Inferior parietal cortex (tissue), 1 donor: ENCODE measurements around the gene PLIN1.

Experiments
- DNase-seq: peaks from one replicate; pipeline ENCODE4 v3.0.0-alpha.2; 2016; ENCODE audit errors: extremely low spot score

Gene PLIN1

DNA sequence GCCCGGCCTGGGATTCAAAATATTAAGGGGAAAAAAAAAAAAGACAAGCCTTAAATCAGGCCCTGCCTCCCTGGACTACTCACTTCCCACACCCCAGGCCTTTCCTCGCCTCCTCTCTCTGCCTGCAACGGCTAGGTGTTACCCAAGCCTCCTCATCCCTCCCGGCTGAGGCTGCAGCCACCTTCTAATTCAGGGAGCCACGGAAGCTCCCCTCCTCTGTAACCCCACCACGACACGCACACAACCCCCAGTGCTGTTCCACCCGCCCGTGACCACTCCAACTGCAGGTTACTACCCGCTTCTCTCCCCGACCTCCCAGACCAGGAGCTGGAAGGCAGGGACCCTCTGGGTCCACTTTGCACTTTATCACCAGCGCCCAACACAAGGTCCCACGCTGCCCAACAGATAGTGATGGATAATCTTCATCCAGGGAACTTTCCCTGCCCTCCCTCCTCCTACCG, 24.8 kb downstream of the PLIN1 start:
- DNase-seq = no peak

DNA sequence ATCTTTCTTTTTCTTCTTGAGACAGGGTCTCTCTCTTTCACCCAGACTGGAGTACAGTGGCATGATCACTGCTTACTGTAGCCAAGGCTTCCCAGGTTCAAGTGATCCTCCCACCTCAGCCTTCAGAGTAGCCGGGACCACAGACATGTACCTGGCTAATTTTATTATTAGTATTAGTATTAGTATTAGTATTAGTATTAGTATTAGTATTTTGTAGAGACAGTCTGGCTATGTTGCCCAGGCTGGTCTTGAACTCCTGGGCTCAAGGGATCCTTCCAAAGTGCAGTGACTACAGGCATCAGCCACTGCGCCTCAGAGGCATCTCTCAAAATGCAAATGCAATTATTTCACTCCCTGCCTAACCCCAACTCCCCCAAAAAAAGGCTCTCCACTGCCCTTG, 25.6 kb downstream of the PLIN1 start:
- no peak for DNase-seq

DNA sequence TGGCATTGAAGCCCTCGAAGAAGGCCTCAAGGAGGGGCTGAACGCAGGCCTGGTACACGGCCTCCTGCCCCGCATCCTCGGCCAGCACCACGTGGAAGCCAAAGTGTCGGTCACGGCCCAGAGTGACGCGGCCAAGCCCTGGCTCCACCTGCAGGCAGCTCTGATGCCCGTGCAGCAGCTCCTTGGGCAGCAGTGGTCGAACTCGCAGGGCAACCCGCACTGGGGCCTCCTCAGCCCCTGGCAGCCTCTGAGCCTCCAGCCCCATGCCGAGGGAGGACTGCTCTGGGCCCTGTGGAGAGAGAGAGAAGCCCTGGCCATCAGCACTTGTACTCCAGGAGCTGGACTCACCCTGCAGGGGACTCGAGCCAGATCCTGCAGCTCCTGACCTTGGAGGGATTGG, 26.5 kb downstream of the PLIN1 start:
- DNase-seq = no peak

DNA sequence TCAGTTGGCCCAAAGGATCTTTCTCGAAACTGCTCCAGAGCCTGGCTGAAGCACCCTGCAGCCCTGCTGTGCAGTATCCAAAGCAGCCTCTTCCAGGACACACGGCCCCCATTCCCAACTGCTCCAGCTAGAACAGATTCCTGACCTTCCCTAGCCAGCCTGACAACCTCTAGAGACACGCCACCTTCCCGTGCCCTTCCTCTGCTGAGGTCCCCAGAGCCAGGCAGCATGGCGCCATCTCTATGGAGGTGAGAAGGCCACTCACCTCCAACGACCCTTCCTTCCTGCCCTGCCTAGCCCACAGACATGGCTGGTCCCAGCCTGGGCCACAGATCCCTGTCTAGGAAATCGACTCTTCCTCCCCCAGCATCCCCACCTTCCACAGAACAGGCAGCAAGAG, 27.0 kb downstream of the PLIN1 start:
- DNase-seq = no peak

DNA sequence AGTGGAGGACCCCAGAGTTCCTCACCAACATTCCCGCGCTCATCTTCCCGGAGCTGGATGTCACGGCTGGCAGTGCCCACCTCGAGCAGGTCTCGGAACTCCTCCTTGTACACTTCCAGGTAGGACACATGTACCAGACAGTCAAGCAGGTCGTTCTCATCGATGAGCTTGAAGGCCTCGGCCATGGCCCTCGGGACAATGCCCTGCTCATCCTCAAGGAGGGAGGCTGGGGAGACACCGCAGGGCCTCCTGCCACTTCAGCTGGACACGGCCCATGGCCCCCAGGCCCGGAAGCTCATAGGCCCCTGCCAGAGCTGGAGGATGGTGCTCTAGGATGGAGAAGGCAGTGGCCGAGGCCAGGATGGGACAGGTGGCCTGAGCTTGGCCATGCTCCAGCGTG, 29.5 kb downstream of the PLIN1 start:
- no peak for DNase-seq

DNA sequence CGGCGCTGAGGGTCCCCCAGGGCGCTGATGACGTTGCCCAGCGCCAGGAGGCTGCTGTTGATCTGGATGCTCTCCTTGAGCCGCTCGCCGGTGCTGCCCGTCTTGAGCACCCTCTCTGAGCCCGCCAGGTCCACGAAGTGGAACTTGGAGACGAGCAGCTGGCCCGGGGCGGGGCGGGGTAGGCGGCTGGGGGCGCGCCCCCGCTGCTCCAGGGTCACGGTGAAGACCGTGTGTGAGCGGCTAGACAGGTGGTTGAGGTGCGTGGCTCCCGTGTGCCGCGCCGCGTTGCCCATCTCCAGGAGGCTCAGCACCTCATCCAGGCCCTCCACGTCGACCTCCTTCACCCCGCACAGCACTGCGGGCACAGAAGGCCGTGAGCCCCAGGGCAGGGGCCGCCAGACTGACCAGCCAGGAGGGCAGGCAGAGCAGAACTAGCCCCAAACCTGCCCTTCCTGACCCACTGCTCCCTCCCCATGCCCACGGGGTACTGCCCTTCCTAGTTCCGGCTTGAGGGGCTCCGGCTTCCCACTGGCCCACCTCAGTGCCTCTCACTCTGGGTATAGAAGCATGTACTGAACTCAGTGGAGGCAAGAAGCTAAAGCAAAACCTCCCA, 30.0 kb downstream of the PLIN1 start:
- no peak for DNase-seq

DNA sequence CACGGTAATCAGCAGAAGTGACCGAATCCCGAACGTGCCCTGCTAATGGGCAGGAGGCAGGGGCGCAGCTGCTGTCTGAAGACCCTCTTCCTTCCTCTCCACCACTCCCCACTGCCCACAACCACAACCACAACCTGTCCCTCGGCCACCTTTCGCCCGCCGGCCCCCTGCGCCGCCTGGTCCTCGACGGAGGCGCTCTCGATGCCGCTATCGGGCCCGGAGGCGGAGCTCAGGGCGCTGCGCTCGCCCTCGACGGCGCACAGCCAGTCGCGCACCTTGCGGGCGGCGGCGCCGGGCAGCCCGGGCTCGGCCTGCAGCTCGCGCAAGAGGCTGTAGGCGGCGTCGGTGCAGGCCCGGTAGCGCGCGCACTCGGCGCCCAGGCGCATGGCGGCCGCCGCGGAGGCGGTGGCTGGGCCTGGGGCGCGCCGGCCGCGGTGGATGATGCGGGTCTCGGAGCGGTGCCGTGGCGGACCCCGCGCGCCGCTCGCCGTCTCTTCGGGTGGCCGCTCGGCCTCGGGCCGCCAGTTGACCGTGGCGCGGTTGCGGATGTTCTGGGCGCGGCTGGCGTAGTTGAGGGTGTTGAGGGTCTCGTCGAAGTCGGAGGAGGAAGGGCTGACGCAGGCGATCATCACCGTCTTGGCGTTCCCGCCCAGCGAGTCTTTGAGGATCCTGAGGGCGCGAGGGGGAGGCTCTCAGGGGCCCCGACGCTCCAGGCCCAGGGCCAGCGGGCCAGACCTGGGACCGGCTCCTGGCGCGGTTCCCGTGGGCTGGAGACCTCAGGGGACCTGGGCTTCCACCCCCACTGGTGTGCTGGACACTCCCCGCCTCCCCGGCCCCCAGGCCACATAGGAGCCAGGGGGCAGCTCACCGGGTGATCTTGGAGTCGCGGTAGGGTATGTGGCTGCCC, 30.8 kb downstream of the PLIN1 start:
- no peak for DNase-seq

DNA sequence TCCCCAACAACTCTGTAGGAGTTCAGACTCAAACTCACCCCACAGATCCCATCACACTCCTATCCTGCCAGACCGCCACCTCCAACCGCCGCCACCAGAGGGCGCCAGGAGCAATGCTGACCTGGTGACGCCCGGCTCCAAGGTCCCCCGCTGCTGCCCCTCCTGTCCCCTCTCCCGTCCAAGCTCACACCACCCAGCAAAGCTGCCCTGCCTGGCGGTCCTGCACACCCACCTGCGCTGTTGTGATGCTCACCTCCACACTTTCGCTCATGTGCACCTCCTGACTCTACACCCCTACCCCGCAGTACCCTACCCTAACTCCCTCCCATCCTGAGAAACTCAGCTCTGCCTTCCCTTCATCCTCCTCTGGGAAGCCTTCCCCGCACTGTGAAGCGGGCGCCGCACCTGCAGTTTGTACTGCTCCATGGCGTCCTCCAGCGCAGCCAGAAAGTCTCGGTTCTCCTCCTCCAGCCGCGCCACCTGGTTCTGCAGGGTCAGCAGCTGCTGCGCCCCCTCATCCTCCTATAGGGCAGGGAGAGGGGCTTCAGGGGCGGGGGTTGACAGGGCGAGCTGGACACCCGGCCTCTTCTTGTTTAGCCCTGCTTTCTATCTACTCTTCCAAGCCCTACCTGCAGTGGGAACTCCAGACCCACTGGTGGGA, 31.8 kb downstream of the PLIN1 start:
- DNase-seq = peak; percentile 43

DNA sequence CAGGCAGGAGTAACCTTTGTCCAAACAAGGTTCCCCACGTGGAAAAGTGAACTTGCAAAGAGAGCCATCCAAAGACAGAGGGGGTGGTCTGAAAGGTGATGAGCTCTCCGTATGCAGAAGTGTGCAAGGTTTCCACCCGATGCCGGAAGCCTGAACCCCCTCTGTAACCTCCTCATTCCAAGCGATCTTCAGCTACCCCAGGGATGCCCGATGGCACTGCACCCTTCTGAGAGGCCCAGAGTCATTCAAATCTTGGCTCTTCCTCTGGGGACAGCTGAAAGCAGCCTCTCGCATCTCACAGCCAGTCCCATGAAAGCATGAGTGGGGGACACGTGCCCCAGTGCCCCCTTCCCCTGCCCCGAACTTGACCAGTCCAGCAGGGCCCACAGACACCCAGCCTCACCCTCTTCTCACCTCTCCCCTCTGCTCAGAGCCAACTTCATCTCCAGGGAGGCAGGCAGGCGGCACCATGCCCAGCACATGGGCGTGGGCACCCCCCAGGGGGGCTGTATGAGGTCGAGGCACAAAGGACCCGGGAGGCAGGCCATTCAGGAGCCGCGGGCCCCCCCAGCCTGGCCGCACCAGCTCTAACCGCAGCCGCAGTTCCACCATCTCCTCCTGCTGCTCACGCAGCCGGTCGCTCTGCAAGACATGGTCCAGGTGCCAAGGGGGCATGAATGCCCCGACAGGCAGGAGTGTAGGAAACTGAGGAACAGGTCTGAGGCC, 32.6 kb downstream of the PLIN1 start:
- DNase-seq = no peak

DNA sequence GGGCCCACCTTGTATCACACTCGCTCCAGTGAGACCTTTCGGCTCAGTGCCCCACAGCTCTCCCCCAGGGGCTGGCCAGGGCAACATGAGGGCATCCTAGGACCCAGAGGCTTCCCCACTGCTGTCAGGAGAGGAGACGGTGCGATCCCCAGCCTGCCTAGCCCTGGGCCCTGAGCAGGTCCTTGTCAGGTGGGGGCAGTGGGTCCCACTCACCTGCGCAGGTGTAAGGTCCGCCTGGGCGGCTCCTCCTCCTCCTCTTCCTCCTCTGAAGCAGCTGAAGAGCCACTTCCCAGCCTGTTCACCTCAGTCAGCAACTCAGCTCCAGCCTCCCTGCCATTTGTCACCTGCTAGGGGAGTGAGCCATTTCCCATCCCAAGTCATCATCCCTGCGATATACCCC, 33.5 kb downstream of the PLIN1 start:
- no peak for DNase-seq

DNA sequence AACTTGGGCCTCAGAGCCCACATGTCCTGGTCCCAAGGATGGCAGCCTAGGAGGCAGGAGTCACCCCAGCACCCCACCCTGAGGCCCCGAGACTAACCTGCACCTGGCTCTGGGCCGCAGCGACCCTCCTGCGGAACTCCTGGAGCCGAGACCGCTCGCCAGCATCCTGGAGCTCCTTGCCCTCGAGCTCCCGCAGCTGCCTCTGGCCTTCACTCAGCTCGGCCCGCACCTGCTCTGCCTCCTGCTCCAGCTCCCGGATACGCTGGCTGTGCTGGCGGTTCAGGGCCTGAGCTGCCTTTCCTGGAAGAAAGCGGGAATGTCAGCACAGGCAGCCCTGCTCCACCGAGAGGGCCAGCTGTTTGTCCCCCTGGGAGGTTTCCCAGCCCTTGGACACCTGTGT, 37.1 kb downstream of the PLIN1 start:
- no peak for DNase-seq

DNA sequence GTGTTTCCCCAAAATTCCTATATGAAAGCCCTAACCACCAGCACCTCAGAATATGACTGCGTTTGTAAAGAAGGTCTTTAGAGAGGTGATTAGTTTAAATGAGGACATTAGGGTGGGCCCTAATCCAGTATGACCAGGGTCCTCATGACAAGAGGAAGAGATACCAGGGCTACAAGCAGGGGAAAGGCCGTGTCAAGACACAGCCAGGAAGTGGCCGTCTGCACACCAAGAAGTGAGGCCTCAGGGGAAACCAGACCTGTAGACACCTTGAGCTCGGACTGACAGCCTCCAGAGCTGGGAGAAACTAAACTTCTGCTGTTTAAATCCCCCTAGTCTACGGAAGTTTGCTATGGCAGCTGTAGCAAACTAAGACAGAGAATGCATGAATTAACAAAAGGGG, 38.1 kb downstream of the PLIN1 start:
- no peak for DNase-seq

DNA sequence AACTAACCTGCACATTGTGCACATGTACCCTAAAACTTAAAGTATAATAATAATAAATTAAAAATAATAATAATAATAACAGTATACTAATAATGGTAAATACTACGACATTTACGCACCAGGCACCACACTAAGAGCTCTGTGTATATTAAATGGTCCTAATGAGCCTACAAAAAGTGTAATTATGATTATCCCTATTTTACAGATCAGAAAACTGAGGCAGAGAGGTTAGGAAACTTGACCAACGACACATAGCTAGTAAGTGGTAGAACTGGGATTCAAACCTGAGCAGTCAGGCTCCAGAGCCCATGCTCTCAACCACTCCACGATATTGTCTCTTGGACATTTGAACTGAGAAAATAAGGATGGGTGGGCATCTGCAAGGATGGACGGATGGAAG, 38.9 kb downstream of the PLIN1 start:
- no peak for DNase-seq

DNA sequence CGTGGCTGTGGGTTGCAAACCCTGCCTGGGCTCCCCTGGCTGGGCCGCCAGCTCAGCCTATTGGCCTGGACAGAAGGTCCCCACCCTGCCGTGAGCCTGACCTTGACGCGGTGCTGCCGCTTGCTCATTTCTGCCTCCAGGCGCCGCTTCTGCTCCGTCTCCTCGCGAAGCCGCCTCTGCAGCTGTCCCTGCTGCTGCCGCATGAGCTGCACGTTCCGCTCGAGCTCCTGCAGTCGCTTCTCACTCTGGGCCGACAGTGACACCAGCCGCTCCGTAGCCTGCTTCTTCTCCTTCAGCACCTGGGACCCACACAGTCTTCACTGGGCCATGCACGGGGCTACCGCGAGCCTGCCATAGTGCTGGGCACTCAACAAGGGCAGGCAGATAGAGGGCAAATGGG, 45.6 kb downstream of the PLIN1 start:
- no peak for DNase-seq

DNA sequence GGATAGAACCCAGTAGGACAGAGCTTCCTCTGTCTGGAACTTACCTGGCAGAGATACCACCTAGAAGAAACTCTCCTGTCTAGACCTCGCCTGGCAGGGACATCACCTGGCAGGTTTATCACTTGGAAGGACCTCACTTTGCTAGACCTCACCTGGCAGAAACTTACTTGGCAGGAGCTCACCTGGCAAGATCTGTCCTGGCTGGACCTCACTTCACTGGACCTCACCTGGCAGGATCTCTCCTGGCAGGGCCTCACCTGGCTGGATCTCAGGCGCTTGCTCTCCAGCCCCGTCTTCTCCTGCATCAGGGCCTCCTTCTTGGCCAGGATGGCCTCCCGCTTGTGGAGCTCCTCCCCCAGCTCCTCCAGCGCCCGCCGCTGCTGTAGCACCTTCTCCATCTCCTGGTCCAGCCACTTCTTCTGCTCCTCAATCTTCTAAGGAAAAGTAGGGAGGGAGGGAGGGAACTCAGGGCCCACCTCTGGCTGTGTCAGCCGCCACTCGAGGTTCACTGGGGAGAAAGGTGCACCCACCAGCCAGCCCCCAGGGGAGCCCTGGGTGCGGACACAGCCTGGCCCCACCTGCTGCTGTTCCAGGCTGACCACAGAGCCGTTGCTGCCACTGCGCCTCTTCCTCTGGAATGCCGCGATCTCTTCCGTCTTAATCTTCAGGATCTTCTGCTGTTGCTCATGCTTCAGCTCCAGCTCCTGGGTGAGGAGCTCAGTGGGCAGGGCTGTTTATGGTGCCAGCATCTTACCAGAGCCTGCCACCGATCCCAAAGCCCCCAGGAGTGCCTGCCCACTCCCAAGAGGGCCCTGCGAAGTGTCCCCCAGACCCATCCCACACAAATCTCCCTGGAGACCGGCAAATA, 46.4 kb downstream of the PLIN1 start:
- no peak for DNase-seq

DNA sequence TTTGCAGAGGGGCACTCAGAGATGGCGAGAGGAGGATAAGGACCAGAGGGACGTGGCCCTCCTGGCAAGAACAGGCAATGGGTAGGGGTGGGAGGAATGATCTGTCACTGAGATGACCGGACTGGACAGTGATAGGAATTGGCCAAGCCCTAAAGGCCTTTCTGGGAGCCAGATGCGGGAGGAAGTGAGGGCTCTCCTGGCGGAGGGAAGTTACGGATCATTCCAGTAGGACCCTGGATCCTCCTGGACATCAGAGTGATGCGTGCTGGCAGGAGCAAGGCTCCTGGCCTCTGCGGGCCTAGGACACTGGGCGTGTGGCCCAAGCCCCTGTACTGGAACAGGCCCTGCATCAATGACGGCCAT, 47.3 kb downstream of the PLIN1 start:
- DNase-seq = no peak

DNA sequence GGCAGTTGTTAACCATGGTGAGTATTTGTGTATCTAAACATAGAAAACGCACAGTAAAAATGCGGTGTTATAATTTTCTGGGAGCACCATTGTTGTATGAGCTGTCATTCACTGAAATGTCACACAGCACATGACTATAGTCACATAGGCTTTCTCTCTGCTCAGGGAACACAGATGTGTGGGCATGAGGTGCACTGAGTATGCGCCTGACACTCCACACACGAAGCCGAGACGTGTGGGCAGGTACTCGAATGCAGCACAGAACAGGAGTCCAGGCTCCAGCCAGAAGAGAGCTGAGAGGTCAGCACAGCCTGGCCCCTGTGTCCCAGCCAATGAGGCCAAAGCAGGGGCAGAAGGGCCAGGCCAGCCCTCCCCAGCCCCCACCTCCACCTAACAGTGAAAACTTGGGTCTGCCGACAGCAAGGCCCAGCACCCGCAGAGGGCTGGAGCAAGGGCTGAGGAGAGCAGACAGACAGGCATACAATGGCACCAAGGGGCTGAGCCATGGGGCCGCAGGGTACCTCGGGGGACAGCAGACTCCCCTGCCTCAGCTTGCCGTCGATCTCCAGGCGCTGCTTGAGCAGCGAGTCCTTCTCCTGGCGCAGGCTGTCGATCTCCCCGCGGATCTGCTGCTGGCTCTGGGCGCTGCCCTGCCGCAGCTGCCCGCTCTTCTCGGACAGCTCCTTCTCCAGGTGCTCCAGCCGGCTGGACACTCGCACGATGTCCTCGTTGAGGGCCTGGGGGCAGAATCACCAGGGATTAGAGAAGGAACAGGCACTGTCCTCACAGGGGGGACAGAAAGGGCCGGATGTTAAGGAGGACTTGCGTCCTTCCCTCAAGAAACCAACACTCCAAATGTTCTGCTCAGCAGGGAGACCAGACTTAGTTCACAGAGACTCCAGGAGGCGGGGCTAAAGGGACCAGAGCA, 47.9 kb downstream of the PLIN1 start:
- DNase-seq = no peak

DNA sequence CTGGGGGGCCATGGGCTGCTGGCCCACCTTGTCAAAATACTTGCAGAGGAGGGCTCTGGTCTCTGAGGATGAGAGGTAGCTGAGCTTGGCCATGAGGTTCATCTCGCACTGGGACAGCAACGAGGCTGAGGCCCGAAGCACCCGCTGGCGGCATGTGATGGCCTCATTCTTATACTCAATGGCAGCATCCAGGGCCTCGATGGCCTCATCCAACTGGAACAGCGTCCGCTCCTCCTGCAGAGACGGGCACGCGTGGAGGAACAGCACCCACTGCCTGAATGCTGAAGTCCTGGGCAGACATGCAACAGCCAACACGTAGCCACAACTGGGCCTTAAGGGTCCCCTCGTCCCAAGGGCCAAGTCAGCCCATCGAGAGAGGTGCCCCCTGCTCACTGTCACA, 48.9 kb downstream of the PLIN1 start:
- DNase-seq = no peak

DNA sequence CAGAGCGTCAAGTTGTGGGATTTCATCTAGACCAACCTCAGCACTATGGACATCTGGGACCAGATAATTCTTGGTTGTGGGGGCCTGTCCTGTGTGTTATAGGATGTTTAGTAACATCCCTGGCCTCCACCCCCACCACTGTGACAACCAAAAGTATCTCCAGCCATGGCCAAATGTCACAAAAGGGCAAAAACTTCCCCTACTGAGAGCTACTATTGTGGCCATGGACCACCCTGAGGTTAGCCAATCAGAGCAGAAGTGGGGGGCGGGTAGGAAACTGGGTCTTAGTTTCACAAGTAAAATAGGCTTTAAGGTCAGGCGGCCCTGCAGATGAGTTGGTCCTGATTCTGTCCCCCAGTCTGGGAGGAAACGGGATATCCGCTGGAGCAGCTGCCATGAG, 49.3 kb downstream of the PLIN1 start:
- DNase-seq = no peak
